ENCODE results near the gene MBD4.
A peak's percentile ranks its signal among the peaks of the same experiment; 100 is the strongest.

The MBD4 gene

DNA sequence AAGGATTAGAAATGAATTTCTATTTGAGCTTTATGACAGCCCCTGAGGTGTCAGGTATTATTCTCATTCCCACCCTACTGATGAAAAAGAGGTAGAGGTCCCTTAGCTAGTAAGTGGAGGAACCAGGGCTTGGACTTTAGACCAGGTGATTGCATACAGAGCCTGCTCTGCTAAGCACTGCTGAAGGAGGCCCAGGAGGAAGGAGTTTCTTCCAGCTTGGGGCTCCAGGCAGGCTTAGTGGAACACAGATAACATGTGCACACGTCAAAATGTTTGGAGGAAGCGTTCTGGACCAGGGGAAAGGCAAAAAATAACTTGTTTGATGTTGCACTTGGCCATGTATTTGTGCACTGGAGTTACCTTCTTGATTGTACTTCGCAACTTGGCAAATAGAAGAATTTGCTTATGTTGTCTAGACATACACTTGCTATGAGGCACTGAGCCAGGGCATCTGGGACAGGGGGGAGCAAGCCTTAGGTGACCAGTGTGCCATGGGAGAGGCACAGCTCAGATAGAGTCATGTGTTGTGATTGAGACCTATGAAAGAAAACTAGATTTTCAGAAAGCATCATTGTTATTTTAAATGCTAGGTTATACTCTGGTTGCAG lies 22.7 kb upstream of the MBD4 start:
- no peak for DNase-seq

DNA sequence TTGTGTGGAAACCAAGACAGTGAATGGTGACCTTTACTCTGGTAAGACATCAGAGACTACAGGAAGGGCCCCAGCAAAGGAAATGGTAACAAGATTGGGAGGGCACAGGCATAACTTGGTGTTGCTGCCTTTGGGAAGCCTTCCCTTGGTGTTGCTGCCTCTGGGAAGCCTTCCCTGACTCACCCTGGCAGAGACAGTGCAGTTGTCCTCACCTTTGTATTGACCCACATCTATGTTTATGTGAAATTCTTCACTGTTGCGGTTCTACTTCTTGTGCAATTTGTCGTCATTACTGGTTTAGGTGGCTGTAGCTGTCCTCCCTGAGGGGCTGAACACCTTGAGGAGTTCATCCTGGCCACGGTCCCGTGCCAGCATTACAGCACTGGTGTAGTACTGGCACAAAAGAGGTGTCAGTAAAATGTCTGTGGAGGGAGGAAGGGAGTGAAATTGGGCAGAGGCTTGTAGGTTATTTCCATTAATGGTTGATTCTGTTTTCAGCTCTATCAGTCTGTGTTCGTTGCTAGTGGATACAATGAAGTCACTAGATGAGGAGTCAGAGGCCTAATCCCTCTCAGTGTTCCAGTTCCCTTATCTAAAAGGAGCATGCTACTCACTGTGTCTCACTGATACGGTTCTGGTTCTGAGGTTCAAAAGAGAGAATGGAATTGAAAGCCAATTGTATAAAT lies 21.9 kb upstream of the MBD4 start:
- DNase-seq, result no peak

DNA sequence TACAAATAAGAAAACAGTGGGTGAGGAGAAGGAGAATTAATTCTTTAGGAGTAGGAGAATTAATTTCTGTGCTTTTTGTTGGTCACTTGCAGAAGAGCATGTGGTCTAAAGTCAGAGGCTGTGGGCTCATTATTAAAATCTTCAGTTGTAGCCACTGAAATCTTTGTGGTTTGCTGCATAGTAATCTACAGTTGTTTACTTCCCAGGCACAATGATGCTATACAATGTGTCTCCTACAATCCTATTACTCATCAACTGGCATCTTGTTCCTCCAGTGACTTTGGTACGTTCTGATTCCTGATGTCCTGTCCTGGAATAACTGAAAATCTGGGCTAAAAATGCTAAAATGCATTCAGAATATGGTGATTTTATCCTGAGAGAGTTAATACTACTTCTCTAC lies 21.3 kb upstream of the MBD4 start:
- DNase-seq, result no peak

DNA sequence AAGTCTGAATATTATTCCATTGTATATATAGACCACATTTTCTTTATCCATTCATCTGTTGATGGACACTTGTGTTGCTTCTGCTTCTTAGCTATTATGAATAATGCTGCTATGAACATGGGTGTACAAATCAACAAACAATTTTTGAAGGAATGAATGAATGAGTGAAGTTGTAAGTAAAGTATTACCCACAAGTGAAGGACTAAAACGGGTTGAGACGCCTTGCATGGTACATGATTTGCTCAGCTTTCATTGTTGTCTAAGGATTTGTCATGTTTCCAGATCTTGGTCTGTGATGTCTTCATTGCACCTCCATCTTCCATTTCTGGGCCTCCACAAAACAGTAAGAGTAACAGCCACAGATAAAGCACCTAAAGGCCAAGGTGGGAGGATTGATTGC lies 20.8 kb upstream of the MBD4 start:
- DNase-seq, result no peak

DNA sequence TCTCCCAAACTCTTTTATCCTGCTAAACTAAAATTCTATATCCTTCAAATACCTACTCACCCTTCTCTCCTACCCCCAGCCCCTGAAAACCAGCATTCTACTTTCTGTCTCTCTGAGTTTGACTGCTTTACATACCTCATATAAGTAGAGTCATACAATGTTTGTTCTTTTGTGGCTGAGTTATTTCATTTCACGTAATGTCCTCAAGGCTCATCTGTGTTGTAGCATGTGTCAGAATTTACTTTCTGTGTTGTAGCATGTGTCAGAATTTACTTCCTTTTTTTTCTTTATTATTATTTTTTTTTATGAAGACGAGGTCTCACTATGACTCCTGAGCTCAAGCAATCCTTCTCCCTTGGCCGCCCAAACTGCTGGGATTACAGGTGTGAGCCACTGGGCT lies 20.4 kb upstream of the MBD4 start:
- no peak for DNase-seq

DNA sequence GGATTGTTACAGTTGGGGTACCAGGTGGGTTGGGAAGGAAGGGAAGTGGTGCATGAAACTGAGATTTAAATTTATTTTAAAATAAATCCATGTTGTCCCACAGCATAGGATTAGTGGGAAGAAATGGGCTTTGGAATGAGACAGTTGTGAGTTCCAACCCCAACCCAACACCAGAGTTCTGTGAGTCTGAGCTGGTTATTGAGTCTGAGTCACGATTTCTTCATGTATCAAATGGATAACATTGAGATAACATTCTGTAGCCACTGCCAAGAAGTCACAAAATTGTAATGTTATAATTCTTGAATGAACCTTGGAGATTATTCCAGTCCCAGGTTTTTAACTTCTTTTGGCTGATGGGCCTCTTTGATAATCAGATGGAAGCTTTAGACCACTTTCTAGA lies 14.0 kb upstream of the MBD4 start:
- no peak for DNase-seq

DNA sequence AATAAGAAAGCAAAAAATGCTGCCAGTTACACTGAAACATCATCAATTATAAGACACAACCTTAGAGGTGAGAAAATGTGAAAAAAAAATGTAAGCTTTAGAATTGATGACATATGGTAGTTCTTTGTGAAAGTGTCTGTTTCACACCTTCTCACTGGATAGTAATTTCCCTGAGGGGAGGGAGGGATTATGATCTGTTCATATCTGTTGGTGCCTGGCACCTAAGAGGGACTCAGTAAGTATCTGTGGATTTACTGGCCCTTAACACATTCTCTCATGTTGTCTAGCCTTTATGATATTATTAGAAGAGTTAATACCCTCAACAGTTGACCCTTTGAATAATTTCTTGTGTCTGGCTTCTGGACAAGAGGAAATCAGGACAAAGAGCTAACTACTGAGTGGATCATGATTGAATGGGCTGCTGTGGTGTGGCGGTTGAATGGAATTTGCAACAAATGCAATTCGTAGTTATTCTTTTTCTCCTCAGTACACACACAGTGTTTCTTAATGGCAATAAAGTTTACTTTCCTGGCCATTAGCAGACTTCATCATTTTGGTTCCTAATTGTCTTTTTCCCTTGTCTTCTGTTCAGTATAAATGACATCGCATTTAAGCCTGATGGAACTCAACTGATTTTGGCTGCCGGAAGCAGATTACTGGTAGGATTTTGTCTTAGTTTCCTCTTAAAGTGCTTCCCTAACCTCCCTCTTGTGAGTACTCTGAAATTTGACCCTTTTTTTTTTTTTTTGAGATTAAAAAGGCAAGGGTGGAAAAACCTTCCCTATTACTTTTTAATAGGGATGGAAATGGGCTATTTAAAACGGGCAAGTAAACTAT lies 9.7 kb upstream of the MBD4 start:
- DNase-seq, result no peak

DNA sequence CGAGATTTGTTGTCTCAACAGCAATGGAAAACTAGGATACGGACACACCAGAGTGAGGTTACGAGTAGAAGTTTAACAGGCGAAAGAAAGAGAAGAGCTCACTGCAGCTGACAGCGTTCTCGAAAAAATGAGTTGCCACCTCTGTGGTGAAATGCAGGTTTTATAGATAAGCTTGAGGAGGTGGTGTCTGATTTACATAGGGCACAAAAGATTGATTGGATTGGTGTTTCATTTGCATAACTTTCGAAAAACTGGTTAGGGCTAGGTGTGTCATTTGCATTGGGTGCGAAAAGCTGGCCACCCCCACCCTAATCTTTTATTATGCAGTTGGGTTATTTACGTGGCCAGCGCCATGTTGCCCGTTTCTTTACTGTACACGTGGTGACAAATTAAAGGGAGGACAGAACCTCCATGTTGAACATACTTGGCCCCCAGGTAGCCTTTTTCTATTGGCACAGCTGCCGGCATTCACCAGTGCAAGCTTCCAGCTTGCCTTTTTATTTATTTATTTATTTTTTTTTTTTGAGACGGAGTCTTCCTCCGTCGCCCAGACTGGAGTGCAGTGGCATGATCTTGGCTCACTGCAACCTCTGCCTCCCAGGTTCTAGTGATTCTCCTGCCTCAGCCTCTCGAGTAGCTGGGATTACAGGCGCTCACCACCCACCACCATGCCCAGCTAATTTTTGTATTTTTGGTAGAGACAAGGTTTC lies 8.6 kb upstream of the MBD4 start:
- DNase-seq, result no peak

DNA sequence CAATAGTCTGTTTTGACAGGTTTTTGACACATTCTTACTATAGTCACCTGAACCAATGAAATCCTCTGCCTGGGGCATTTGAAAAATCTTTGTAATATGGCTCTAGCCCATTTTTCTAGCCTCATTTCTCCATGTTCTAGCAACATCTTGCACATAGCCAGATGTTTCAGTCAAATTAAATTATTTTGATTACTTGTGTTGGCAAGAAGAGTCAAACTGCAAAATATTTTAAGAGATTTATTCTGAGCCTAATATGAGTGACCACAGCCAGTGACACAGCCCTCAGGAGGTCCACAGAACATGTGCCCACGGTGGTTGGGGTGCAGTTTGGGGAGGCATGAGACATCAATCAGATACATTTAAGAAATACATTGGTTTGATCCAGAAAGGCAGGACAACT lies 7.2 kb upstream of the MBD4 start:
- DNase-seq, result no peak

DNA sequence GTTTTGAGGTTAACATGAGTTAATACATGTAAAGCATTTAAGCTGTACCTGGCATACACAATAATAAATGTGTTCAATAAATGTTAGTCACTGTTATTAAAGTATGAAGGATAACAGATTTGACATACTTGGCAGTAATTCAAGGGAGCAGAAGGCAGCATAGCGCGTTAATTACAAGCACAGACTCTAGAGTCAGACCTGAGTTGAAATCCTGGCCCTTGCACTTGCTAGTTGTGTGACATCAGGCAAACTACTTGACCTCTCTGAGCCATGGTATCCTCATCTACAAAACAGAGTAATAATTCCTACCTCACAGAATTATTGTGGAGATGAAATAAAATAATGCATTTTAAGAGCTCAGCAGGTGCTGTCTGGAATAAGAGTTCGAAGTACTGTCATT lies 5.7 kb upstream of the MBD4 start:
- DNase-seq, result no peak

DNA sequence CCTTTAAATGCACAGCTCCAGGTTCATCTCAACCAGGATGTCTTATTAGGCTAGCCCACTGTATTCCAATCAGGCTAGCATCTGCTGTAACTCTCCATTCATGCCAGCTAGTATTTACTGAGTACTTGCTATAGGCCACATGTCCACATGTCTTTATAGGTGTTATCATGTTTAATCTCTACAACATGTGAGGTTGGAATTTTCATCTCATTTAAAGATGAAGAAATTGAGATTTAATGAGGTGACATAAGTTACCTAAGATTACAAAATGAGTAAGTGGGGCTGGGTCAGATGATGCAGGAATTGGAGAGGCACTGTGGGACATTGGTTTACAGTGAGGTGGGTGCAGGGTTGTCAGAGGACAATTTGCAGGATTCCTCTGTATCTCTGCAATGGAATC lies 3.2 kb upstream of the MBD4 start:
- DNase-seq, result no peak

DNA sequence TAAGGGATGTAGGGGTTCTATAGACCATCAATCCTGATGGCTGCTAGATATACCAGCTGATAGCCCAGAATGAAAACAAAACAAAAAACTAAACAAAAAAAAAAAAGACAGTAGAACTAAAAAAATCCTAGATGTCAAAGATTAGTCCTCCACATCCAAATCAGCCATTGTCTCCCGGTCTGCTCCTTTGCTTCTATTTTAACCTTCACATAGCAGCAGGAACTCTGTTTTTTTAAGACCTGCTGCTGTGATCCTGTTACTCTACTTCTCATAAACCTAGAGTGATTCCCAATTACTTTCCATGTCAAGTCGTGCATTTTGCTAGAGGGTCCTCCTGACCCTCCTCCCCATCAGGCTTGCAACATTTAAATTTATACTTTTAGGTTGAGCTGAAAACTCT lies 2.7 kb upstream of the MBD4 start:
- DNase-seq, result no peak

DNA sequence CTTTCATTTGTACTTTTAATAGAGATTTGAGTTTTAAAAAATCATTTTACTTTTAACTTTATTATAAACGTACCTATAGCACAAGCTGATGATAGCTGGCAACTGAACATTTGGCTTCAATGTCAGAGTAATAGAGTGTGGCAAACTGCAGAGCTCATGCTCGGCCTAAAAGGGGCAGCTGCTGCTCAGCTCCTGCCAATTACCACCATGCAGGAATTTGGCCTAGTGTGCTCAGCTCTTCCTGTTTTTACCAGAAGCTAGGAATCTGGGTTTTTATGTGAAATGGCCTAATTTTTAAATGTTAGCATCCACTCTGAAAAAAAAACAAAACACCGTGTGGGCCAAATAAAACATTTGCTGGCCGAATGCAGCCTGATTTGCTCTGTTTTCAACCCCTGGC lies 2.0 kb upstream of the MBD4 start:
- no peak for DNase-seq

DNA sequence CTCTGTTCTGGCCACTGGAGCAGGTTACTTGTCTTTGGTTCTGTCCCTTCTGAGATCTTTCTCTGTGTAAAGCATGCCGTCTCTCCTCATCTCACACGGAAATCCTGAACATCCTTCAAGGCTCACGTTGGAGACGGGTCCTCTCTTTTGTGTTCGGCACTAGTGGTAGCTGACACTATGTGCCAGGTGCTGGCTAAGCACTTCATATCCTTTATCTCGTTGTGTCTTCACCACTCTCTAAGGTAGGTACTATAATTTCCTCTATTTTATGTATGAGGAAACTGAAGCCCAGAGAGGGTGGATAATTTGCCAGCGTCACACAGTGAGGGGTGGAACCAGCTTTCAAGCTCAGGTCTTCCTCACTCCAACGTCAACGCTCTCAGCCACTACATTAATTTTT lies 1.5 kb upstream of the MBD4 start:
- DNase-seq, result no peak

DNA sequence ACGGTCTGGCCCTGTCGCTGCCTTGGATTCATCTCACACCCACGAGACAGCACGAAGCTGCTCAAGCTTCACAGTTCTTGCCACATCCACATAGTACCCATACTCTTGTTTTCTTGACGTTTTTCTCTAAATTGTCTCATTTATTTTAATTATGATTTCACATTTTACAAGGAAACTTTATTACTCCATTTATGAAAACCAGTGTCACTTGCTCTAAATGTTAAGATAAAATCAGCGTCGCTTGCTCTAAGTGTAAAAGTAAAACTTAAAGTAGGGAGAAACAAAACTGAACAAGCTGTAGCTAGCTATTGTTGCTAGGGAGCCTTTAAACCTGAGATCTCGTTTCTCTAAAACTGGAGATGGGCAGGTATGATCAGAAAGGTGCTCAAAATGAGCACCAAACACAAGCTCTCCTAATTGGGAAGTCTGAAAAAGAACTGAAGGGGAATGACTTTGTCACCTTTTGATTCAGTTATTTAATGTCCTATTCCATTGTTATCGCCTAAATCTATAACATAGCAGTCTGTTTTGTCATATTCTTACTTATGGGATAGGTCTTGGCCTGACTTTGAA lies 956 bp upstream of the MBD4 start:
- no peak for DNase-seq

DNA sequence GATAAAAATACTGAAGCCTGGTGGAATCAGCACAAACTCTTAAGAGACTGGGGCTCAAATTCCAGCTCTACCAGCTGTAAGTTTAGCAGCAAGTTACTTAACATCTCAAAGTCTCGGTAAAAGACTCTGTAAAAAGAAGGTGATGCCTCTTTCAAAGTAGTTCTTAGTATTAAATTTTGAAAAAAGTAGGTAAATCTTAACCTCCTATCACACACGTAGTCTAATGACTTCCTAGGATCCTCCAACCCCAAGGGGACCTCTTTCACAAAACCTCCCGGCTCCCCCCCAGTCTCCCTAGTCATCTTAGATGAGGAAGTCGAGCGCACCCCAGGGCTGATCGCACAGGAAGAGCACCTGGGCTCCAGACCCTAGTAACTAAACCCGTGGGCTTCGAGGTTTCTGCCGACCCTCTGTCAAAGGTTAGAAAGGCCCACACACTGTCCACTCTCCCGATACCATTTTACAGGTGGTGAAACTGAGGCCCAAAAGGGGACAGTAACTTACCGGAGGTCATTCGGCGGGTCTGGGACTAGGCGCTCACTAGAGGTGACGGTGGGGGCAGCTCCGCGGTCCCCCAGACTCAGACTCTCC lies 427 bp downstream of the MBD4 start:
- DNase-seq, result peak; percentile 43

DNA sequence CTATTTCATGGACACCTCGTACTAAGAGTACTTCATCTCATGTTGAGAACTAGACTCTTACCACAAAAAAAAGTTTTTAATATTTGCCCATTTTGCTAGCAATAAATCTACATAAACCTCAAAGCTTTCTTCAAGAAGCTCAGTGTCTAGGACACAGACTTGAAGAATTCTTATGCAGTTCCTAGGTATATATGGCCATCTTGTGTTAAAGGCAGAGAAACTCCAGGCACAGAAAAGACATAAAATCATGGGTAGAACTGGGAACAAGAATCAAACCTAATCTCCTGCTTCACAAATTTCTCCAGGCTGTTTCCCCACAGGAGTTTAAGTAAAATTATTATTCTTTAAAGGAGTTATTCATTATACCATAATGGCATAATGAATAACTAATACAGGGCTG lies 4.4 kb downstream of the MBD4 start:
- DNase-seq, result no peak

DNA sequence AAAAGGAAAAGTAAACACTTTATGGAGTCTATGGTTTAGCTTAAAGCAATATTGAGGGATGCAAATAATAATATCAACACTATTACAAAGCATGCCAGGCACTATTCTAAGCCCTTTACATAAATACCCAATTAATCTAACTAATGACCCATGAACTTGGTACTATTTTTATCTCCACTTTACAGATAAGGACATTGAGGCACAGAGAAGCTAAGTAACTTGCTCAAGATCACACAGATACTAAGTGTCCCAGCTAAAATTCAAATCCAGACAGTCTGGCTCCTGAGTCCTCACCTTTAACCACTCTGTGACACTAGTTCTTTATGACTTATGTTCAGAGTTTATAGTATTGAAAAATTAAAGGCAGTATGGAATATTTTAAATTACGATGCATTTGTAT lies 5.6 kb downstream of the MBD4 start:
- no peak for DNase-seq

DNA sequence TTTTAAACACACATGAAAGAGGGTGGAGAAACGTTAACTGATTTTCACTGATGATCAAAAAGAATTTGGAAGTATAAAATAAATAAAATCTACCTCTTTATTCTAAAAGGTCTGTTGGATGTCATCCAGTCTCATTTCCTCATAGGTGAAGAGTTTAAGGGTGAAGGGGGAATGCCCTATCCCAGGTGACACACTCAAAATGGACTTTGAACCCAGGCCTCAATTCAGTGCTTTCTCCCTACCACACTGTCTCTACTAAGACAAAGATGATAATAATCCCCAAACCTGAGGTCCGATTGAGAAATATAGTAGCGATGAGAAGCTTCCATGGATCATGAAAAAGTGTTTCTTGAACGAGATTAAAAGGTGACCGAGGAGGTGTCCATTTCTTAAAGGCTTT lies 6.2 kb downstream of the MBD4 start:
- no peak for DNase-seq

DNA sequence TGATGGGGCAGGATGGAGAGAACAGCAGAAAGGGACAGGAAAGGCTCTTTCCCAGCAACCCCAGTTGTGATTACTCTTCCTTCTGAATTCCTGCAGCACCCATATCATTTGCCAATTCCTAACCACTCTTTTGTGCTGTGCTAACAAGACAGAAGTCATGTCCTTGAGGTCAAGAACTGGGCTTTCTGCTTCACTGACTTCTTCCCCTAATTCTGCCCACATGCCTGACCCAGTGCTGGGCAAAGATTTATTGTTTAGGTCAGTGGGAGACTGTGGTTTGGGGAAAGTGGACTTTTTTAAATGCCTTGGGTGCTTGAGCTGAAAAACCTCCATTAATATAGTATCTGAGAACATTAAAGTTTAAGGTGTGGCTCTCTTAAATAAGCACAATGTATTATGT lies 7.1 kb downstream of the MBD4 start:
- no peak for DNase-seq

DNA sequence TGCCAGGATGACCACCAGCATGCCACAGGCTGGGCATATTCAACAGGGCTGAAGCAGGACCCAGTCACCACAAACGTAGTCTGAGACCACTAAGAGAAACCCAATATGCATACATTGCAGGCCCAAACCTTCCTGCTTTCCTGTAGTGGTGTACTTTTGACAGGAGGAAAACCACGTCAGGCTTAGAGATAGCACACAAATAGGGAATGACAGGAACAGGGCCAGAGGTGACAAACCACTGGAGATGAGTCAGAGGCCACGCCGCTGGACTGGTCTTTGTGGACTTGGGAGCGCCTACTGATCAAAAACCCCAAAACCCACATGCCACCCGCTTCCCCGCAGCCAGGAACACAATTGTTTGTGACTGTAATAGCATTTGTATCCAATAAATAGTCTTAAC lies 7.7 kb downstream of the MBD4 start:
- no peak for DNase-seq

DNA sequence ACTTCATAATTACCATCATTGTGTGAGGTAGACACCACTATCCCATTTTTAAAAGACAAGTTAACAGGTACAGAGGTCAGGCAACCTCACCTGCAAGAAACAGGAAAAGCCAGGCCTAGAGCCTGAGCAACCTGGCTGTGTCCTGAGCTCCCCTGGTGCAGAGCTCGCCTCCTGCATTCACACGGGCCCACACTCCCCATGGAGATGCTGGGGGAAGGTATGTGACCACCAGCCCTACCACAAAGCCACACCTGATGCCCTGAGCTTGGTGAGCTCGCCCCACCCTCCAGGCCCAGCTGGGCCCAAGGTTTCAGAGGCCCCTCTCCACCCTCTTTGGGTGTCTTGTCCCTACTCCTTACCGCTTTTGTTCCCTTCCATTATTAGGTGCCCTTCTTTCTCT lies 10.1 kb downstream of the MBD4 start:
- no peak for DNase-seq

DNA sequence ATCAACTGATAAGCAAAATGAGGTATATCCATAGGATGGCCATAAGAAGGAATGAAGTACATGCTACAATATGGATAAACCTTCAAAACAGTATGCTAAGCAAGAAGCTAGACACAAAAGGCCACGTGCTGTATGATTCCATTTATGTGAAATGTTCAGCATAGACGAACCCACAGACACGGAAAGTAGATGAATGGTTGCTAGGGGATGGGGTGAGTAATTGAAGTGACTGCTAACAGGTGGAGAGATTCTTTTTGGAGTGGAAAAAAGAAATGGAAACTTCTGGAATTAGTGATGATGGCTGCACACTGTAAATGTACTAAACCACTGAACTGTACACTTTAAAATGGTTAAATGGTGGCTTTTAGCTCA lies 10.7 kb downstream of the MBD4 start:
- no peak for DNase-seq
